K562 (cell line): ENCODE measurements around the gene EIF2S1. TPM values are rescaled to one million over a fixed set of nuclear protein-coding genes. Genes with fewer than 3 reads are reported as not detected.

ENCODE experiments used
- ATAC-seq: fragments of 200-7000 bp; cut with Tn5 transposase; 3 replicates; pipeline ENCODE4 v1.9.1; 2020; ENCODE audit warnings: moderate library complexity
- BruUV-seq: library from RNA; stranded (reverse); fragments of 400-500 nt; replicated peaks from 2 replicates; lab custom pipeline; 2021; lab: Mats Ljungman, UMichigan
- CTCF ChIA-PET: fragments of 300-600 bp; formaldehyde crosslinking; extraction: SDS; loops from one replicate; lab custom pipeline; 2021; ENCODE audit warnings: low intra/inter-chr PET ratio; lab: Yijun Ruan, JAX
- POLR2A ChIA-PET: fragments of 300-600, 350-650 bp; sonication (Branson Sonifier 250); formaldehyde crosslinking; extraction: SDS; loops from one replicate; lab custom pipeline; 2021; ENCODE audit warnings: antibody characterized with exemption, inconsistent platforms; lab: Yijun Ruan, JAX
- DNase-seq, 4 experiments: peaks; one replicate each; pipeline versions ENCODE4 v3.0.0 to v3.0.0-alpha.2; 2011 to 2018; ENCODE audit warnings: low spot score in 3 of 4, mixed read lengths in 3 of 4; ENCODE audit errors: extremely low read depth in 1 of 4
- FAIRE-seq: peaks from 2 replicates; lab custom pipeline; 2011; peaks lifted over from hg19 to GRCh38; lab: Jason Lieb, UNC
- H2AFZ ChIP-seq: 2 replicates; pipeline ENCODE4 v1.6.0; 2011; ENCODE audit warnings: low read depth, low read length, control low read depth, inconsistent platforms
- H3K27ac ChIP-seq: fragments of 200-600 bp; 3 replicates; pipeline ENCODE4 v1.8.0; 2011; ENCODE audit warnings: low read depth, mild to moderate bottlenecking, control low read depth, inconsistent platforms, low read length, moderate library complexity, mixed read lengths; ENCODE audit errors: extremely low read depth
- H3K27me3 ChIP-seq, 2 experiments: fragments of 300-600 bp in 1 of 2; 2 replicates in 1 of 2; 3 replicates in 1 of 2; pipeline versions ENCODE4 v1.6.0 to v1.8.0; 2011; ENCODE audit warnings: inconsistent platforms in 2 of 2, low read length in 2 of 2, mild to moderate bottlenecking in 1 of 2, mixed read lengths in 1 of 2, moderate library complexity in 1 of 2; ENCODE audit not compliant: control insufficient read depth in 2 of 2, insufficient read depth in 2 of 2
- H3K36me3 ChIP-seq: fragments of 300-600 bp; 3 replicates; pipeline ENCODE4 v1.8.0; 2011; ENCODE audit warnings: mild to moderate bottlenecking, low read length, inconsistent platforms; ENCODE audit not compliant: control insufficient read depth, insufficient read depth
- H3K4me1 ChIP-seq, 2 experiments: fragments of 200-600 bp in 1 of 2; replicated peaks in 1 of 2; 2 replicates in 1 of 2; 3 replicates in 1 of 2; pipeline versions ENCODE4 v1.5.1 to v1.8.0; 2011; ENCODE audit warnings: inconsistent platforms in 2 of 2, low read length in 2 of 2, mild to moderate bottlenecking in 1 of 2, mixed read lengths in 1 of 2, moderate library complexity in 1 of 2; ENCODE audit not compliant: control insufficient read depth in 2 of 2, insufficient read depth in 2 of 2
- H3K4me2 ChIP-seq: 2 replicates; pipeline ENCODE4 v1.6.1; 2011; ENCODE audit warnings: low read length, control low read depth, inconsistent platforms, mixed read lengths; ENCODE audit not compliant: insufficient read depth
- H3K4me3 ChIP-seq: fragments of 200-600 bp; sonication (generic), shearing (Covaris generic); 2 replicates; pipeline ENCODE4 v1.5.1; 2016; ENCODE audit warnings: control low read depth, inconsistent platforms
- H3K79me2 ChIP-seq: fragments of 200-600 bp; 3 replicates; pipeline ENCODE4 v1.8.0; 2011; ENCODE audit warnings: low read length, inconsistent platforms; ENCODE audit not compliant: control insufficient read depth, insufficient read depth
- H3K9ac ChIP-seq, 2 experiments: 2 replicates each; pipeline versions ENCODE4 v1.6.0 to v1.6.1; 2011; ENCODE audit warnings: low read depth in 2 of 2, low read length in 2 of 2, control low read depth in 1 of 2, inconsistent platforms in 1 of 2, mild to moderate bottlenecking in 1 of 2, mixed read lengths in 1 of 2; ENCODE audit not compliant: insufficient read depth in 1 of 2
- H3K9me1 ChIP-seq: one replicate; pipeline ENCODE4 v1.6.0; 2011; ENCODE audit warnings: inconsistent platforms, mild to moderate bottlenecking, low read length, moderate library complexity; ENCODE audit not compliant: control insufficient read depth, insufficient read depth
- H3K9me3 ChIP-seq: replicated peaks from 2 replicates; pipeline ENCODE4 v1.5.1; 2011; ENCODE audit warnings: low read depth, low read length, inconsistent platforms; ENCODE audit not compliant: control insufficient read depth, insufficient read depth
- H4K20me1 ChIP-seq: replicated peaks from 2 replicates; pipeline ENCODE4 v1.6.1; 2011; ENCODE audit warnings: low read length, inconsistent platforms, mixed read lengths; ENCODE audit not compliant: control insufficient read depth, insufficient read depth
- ARID1B ChIP-seq: fragments of 450-650 bp; IDR thresholded peaks from 2 replicates; pipeline ENCODE4 v1.6.1; 2016; ENCODE audit warnings: antibody characterized with exemption, mild to moderate bottlenecking, inconsistent platforms
- BRF1 ChIP-seq: IDR thresholded peaks from 3 replicates; pipeline ENCODE4 v1.6.1; 2011; ENCODE audit warnings: borderline replicate concordance, mild to moderate bottlenecking; ENCODE audit not compliant: insufficient read length; ENCODE audit errors: extremely low read depth
- CHAMP1 ChIP-seq: fragments of 450-650 bp; IDR thresholded peaks from 2 replicates; pipeline ENCODE4 v1.6.1; 2016; ENCODE audit warnings: mild to moderate bottlenecking
- IRF1 ChIP-seq: sonication (generic); formaldehyde crosslinking; IDR thresholded peaks from 2 replicates; pipeline ENCODE4 v1.8.0; 2022; ENCODE audit warnings: missing genetic modification reagents, mild to moderate bottlenecking, borderline replicate concordance
- KLF13 ChIP-seq: fragments of 450-650 bp; IDR thresholded peaks from 2 replicates; pipeline ENCODE4 v1.6.1; 2016; ENCODE audit warnings: missing genetic modification characterization, low read depth, mild to moderate bottlenecking, missing compliant biosample characterization, moderate library complexity, borderline replicate concordance
- MED1 ChIP-seq: sonication (generic); formaldehyde crosslinking; IDR thresholded peaks from 2 replicates; pipeline ENCODE4 v1.8.1; 2023; ENCODE audit warnings: missing genetic modification reagents, borderline replicate concordance
- ZNF134 ChIP-seq: fragments of 250-450 bp; sonication (Bioruptor Pico); conservative IDR thresholded peaks from 2 replicates; pipeline ENCODE4 v1.4.0; 2020
- ZNF3 ChIP-seq: fragments of 250-450 bp; sonication (Bioruptor Pico); IDR thresholded peaks from 2 replicates; pipeline ENCODE4 v1.5.0; 2021; ENCODE audit warnings: mild to moderate bottlenecking, moderate library complexity
- WGBS: fragments of 100-300 bp; shearing (Covaris generic); methylation state at CpG from one replicate; pipeline ENCODE4 v1.1.6; 2016; ENCODE audit warnings: low coverage, mixed read lengths; ENCODE audit not compliant: insufficient coverage; ENCODE audit errors: missing lambda C conversion rate; 5-methylcytosine and 5-hydroxymethylcytosine counted together
- in situ Hi-C: fragments of 300-500 bp; cut with MboI; formaldehyde crosslinking; loops from 4 replicates; pipeline ENCODE4 v1.15.0; 2018; ENCODE audit warnings: inconsistent platforms, mixed read lengths
- intact Hi-C: fragments of 100-400 bp; cut with micrococcal nuclease; formaldehyde crosslinking; loops from 2 replicates; pipeline ENCODE4 v1.14.2; 2022
- polyA plus RNA-seq, 8 experiments: library from polyadenylated mRNA; depleted of rRNA in 4 of 8; stranded (reverse) in 5 of 8; unstranded in 3 of 8; fragments of >200 nt; fragmentation: Nextera tagmentation in 2 of 8; fragmentation: Illumina TruSeq in 1 of 8; extraction: Ambion mirVana in 2 of 8; extraction: Trizol in 1 of 8; gene quantifications; 2 replicates each; pipeline versions ENCODE4 v1.2.1 to v1.2.3, GENCODE V29; 2011 to 2014; ENCODE audit warnings: inconsistent platforms in 1 of 8, missing spikeins in 1 of 8
- total RNA-seq, 7 experiments: library from RNA; depleted of rRNA in 6 of 7; stranded (reverse); fragments of >200 nt in 6 of 7; fragmentation: Illumina TruSeq in 2 of 7; extraction: Trizol in 2 of 7; gene quantifications; 2 replicates each; pipeline versions ENCODE4 v1.2.1 to v1.2.3, GENCODE V29; 2011 to 2021; ENCODE audit warnings: low replicate concordance in 1 of 7
- TF ChIP-seq, protein P1 (sequence below): fragments of 250-450 bp; sonication (Bioruptor Pico); IDR thresholded peaks from 2 replicates; pipeline ENCODE4 v1.4.0; 2020; ENCODE audit warnings: mild to moderate bottlenecking, moderate library complexity
- TF ChIP-seq, protein P2 (sequence below): sonication (generic); formaldehyde crosslinking; IDR thresholded peaks from 2 replicates; pipeline ENCODE4 v1.8.1; 2023; ENCODE audit warnings: mild to moderate bottlenecking, missing genetic modification reagents

The EIF2S1 gene
- total and polyA plus RNA-seq, 9 of the 15 experiments (the other 6 are each of a cell fraction or from before 2014, with no cell fraction given), result 216 to 1,018 (median 332) TPM

DNA sequence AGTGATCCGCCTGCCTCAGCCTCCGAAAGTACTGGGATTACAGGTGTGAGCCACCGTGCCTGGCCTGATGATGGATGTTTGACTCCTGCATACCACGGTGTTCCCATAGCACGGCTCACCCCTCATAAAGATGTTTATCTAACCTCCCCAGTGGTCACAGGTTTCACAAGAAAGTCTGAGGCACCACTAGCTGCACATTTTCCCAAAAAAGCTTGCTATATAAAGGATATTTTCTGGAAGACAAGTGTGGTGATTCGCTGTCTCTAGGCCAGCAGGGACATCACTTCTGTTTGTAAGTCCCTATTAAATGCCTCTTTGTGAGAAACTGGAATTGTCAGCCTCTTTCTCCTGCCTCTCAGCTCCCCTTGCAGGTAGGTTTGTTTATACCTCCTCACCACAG lies 33.6 kb downstream of the EIF2S1 start:
- H3K36me3 ChIP-seq, result no peaks in the 10 kb centered on the region

More for the DNA sequence above, 33.6 kb downstream of the EIF2S1 start:
- no peak overlapping the region for H3K4me2 ChIP-seq
- H3K9me3 ChIP-seq, result no peaks in the 10 kb centered on the region
- BruUV-seq, result no TSS peak
- no peaks in the 10 kb centered on the region for H3K27me3 ChIP-seq
- FAIRE-seq (no peak), DNase-seq (no peak), ATAC-seq (no peak)
- peaks cover 18 to 21% of the 10 kb centered on the region in 2 experiments; a peak in 4 of 5 replicates for H3K4me1 ChIP-seq
- WGBS, result 17% methylated on average over 4 of the region's 6 CpGs
- H3K9me1 ChIP-seq, result no peaks in the 10 kb centered on the region
- intact Hi-C loops, result no loop called here
- no peaks in the 10 kb centered on the region for H3K79me2 ChIP-seq
- TF ChIP-seq, protein P1, sequence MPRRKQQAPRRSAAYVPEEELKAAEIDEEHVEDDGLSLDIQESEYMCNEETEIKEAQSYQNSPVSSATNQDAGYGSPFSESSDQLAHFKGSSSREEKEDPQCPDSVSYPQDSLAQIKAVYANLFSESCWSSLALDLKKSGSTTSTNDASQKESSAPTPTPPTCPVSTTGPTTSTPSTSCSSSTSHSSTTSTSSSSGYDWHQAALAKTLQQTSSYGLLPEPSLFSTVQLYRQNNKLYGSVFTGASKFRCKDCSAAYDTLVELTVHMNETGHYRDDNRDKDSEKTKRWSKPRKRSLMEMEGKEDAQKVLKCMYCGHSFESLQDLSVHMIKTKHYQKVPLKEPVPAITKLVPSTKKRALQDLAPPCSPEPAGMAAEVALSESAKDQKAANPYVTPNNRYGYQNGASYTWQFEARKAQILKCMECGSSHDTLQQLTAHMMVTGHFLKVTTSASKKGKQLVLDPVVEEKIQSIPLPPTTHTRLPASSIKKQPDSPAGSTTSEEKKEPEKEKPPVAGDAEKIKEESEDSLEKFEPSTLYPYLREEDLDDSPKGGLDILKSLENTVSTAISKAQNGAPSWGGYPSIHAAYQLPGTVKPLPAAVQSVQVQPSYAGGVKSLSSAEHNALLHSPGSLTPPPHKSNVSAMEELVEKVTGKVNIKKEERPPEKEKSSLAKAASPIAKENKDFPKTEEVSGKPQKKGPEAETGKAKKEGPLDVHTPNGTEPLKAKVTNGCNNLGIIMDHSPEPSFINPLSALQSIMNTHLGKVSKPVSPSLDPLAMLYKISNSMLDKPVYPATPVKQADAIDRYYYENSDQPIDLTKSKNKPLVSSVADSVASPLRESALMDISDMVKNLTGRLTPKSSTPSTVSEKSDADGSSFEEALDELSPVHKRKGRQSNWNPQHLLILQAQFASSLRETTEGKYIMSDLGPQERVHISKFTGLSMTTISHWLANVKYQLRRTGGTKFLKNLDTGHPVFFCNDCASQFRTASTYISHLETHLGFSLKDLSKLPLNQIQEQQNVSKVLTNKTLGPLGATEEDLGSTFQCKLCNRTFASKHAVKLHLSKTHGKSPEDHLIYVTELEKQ (CRISPR knock-in tag), result no peak
- TF ChIP-seq IRF1 (CRISPR knock-in tag) (no peak), KLF13 (tag) (no peak), ZNF134 (CRISPR knock-in tag) (no peak), ZNF3 (CRISPR knock-in tag) (no peak), ARID1B (no peak), MED1 (CRISPR knock-in tag) (no peak), CHAMP1 (no peak), BRF1 (no peak)
- TF ChIP-seq, protein P2, sequence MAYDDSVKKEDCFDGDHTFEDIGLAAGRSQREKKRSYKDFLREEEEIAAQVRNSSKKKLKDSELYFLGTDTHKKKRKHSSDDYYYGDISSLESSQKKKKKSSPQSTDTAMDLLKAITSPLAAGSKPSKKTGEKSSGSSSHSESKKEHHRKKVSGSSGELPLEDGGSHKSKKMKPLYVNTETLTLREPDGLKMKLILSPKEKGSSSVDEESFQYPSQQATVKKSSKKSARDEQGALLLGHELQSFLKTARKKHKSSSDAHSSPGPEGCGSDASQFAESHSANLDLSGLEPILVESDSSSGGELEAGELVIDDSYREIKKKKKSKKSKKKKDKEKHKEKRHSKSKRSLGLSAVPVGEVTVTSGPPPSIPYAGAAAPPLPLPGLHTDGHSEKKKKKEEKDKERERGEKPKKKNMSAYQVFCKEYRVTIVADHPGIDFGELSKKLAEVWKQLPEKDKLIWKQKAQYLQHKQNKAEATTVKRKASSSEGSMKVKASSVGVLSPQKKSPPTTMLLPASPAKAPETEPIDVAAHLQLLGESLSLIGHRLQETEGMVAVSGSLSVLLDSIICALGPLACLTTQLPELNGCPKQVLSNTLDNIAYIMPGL (CRISPR knock-in tag), result no peak
- CTCF ChIA-PET, result no interaction called here
- H3K4me3 ChIP-seq, result no peak overlapping the region
- in situ Hi-C loops, result no loop called here
- H3K27ac ChIP-seq, result no peak overlapping the region
- H2AFZ ChIP-seq, result no peak overlapping the region
- no peaks in the 10 kb centered on the region for H4K20me1 ChIP-seq
- POLR2A ChIA-PET, result no interaction called here
- H3K9ac ChIP-seq, result no peak overlapping the region
